NT2/D1 (cell line): Measurements from ENCODE around the gene KIF2A.

Source experiments
- SUZ12 ChIP-seq: IDR thresholded peaks from 2 replicates; pipeline ENCODE4 v1.6.1; 2011; ENCODE audit not compliant: insufficient read length, insufficient read depth; ENCODE audit errors: extremely low read depth
- YY1 ChIP-seq: IDR thresholded peaks from 2 replicates; pipeline ENCODE4 v1.6.1; 2011; ENCODE audit not compliant: insufficient read length, insufficient read depth
- ZNF274 ChIP-seq: IDR thresholded peaks from 2 replicates; pipeline ENCODE4 v1.6.1; 2011; ENCODE audit warnings: mild to moderate bottlenecking, low read depth, low read length

DNA sequence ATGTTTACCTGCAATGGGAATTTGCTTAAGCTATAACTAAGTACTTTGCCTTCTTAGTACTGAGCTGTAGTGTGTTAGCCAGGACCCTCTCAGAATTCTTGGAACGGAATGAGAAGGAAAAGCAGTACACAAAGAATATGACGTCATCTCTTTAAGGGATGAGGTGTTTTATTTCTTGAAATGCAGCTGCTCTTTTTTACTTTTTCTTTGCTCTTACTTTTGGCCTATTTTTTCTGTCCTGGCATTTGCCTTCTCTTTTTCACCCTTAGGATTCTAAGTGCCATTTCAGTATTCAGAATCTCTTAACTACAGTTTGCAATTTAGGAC lies 10.1 kb downstream of the KIF2A start:
- TF ChIP-seq ZNF274 (no peak), YY1 (no peak), SUZ12 (no peak)
